Right lobe of liver (tissue), 4 donors: Measurements from ENCODE around the gene MAPKAP1.

Experiments
- POLR2A ChIP-seq: fragments of 450-650 bp; IDR thresholded peaks from one replicate; pipeline ENCODE4 v1.6.1; 2017; ENCODE audit warnings: antibody characterized with exemption, mild to moderate bottlenecking
- TF ChIP-seq, protein P1 (sequence below), 4 donors: fragments of 200-600 bp in 3 of 4; fragments of 450-650 bp in 1 of 4; IDR thresholded peaks; one replicate each; pipeline versions ENCODE4 v1.5.1 to v1.8.0; 2016 to 2022; ENCODE audit warnings: antibody characterized with exemption in 4 of 4, mild to moderate bottlenecking in 2 of 4
- donor health status: DM: no; HTN: no; CAD: no.
- donor health status: DM: no; HTN: no; CAD: no.
- donor health status: DM: no; HTN: yes; CAD: no.

DNA sequence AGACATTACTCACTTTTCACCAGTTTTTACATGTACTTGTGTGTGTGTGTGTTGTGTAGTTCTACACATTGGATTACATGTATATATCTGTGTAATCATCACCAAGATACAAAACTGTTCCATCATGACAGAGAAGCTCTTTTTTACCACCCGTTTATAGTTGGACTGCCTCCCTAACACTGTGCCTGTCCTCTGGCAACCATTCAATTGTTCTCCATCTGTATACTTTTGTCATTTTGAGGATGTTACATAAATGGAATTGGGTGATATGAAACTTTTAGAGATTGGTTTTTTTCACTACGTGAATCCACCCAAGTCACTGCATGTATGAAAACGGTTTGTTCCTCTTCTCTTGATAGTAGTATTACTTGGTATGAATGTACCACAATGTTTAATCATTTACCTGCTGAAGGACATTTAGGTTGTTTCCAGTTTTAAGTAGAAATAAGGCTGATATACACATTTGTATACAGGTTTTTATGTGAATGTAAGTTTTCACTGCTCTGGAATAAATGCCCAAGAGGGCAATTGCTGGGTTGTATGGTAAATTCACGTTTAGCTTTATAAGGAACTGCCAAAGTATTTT lies 126.2 kb downstream of the MAPKAP1 start:
- no peak for TF ChIP-seq POLR2A
- TF ChIP-seq, protein P1, sequence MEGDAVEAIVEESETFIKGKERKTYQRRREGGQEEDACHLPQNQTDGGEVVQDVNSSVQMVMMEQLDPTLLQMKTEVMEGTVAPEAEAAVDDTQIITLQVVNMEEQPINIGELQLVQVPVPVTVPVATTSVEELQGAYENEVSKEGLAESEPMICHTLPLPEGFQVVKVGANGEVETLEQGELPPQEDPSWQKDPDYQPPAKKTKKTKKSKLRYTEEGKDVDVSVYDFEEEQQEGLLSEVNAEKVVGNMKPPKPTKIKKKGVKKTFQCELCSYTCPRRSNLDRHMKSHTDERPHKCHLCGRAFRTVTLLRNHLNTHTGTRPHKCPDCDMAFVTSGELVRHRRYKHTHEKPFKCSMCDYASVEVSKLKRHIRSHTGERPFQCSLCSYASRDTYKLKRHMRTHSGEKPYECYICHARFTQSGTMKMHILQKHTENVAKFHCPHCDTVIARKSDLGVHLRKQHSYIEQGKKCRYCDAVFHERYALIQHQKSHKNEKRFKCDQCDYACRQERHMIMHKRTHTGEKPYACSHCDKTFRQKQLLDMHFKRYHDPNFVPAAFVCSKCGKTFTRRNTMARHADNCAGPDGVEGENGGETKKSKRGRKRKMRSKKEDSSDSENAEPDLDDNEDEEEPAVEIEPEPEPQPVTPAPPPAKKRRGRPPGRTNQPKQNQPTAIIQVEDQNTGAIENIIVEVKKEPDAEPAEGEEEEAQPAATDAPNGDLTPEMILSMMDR (IDR thresholded peaks at IDR 0.05), result no peak
